HCT116 (cell line): ENCODE results near the gene LAMC2.

Experiments used
- CTCF ChIP-seq, 3 experiments: fragments of 200-600 bp in 1 of 3; sonication (generic) in 1 of 3; IDR thresholded peaks in 2 of 3; conservative IDR thresholded peaks in 1 of 3; 2 replicates each; pipeline ENCODE4 v1.5.1; 2012 to 2017; ENCODE audit warnings: low read depth in 2 of 3, low read length in 2 of 3, antibody characterized with exemption in 1 of 3, borderline replicate concordance in 1 of 3, control low read depth in 1 of 3, mild to moderate bottlenecking in 1 of 3, mixed read lengths in 1 of 3, mixed run types in 1 of 3, moderate library complexity in 1 of 3; ENCODE audit not compliant: insufficient read depth in 1 of 3
- EZH2 ChIP-seq: fragments of 200-600 bp; sonication (generic); IDR thresholded peaks from 2 replicates; pipeline ENCODE4 v1.6.1; 2017; ENCODE audit warnings: antibody characterized with exemption, mixed run types
- FOSL1 ChIP-seq: IDR thresholded peaks from 2 replicates; pipeline ENCODE4 v1.6.1; 2012; ENCODE audit warnings: low read depth
- SP1 ChIP-seq: IDR thresholded peaks from 2 replicates; pipeline ENCODE4 v1.6.1; 2012; ENCODE audit warnings: low read depth
- SRF ChIP-seq: IDR thresholded peaks from 2 replicates; pipeline ENCODE4 v1.6.1; 2012; ENCODE audit warnings: low read depth
- YY1 ChIP-seq: IDR thresholded peaks from 2 replicates; pipeline ENCODE4 v1.6.1; 2011; ENCODE audit warnings: low read length, low read depth, moderate library complexity, mild to moderate bottlenecking; ENCODE audit not compliant: insufficient replicate concordance; ENCODE audit errors: extremely low read depth

GRCh38 chr1:183195142-183195574 lies 9.1 kb downstream of the LAMC2 start:
- TF ChIP-seq CTCF (IDR thresholded peaks at IDR 0.05 in 2 of 3, conservative IDR thresholded peaks at IDR 0.05 in 1 of 3; ENCODE audit: borderline replicate concordance in 1 of 3, insufficient read depth in 1 of 3, low read depth in 2 of 3, low read length in 2 of 3), result no peak
- no peak for TF ChIP-seq EZH2
- TF ChIP-seq YY1, result no peak
- peak; percentile 49; the same call in 1 of the 2 replicates for TF ChIP-seq FOSL1
- no peak; the same call in 1 of the 2 replicates for TF ChIP-seq SP1
- TF ChIP-seq SRF, result no peak
